Peyer's patch (tissue), 4 donors: ENCODE measurements around the gene IQGAP2.

Experiments used
- POLR2A ChIP-seq, 2 donors: fragments of 450-650 bp; IDR thresholded peaks; one replicate each; pipeline ENCODE4 v1.5.1; 2017; ENCODE audit warnings: antibody characterized with exemption in 2 of 2, mild to moderate bottlenecking in 2 of 2, moderate library complexity in 2 of 2
- TF ChIP-seq, protein P1 (sequence below), 6 experiments: fragments of 450-650 bp in 4 of 6; fragments of 200-600 bp in 2 of 6; sonication (generic) in 1 of 6; IDR thresholded peaks; one replicate each; pipeline ENCODE4 v1.5.1; 2017 to 2019; ENCODE audit warnings: antibody characterized with exemption in 6 of 6, mild to moderate bottlenecking in 3 of 6, moderate library complexity in 1 of 6

DNA sequence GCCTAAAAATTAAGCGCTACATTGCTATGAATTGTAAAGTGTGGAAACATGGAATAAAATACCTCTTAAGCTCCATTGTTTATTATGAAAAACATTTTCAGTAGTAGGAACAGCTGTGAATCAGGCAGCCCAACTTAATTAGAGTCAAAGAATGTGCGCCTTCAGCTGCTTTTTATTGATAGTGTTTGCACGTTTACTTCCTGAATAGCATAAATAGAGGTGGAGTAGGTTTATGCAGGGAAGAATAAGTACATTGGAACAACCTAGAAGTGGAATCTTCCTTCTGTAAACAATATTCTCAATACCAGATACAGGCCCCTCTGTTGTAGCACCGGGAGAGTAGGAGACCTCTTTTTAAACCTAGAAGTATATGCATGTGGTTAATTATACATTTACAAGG is 79.9 kb downstream of the IQGAP2 start:
- TF ChIP-seq, protein P1, sequence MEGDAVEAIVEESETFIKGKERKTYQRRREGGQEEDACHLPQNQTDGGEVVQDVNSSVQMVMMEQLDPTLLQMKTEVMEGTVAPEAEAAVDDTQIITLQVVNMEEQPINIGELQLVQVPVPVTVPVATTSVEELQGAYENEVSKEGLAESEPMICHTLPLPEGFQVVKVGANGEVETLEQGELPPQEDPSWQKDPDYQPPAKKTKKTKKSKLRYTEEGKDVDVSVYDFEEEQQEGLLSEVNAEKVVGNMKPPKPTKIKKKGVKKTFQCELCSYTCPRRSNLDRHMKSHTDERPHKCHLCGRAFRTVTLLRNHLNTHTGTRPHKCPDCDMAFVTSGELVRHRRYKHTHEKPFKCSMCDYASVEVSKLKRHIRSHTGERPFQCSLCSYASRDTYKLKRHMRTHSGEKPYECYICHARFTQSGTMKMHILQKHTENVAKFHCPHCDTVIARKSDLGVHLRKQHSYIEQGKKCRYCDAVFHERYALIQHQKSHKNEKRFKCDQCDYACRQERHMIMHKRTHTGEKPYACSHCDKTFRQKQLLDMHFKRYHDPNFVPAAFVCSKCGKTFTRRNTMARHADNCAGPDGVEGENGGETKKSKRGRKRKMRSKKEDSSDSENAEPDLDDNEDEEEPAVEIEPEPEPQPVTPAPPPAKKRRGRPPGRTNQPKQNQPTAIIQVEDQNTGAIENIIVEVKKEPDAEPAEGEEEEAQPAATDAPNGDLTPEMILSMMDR (IDR thresholded peaks at IDR 0.05) = no peak
- no peak for TF ChIP-seq POLR2A (IDR thresholded peaks at IDR 0.05)
